HepG2 (cell line): Measurements from ENCODE around the gene HABP4. TPM values are rescaled to one million over a fixed set of nuclear protein-coding genes. Genes with fewer than 3 reads are reported as not detected.

Experiments
- ATAC-seq: fragments of 200-7000 bp; cut with Tn5 transposase; 3 replicates; pipeline ENCODE4 v1.9.1; 2020; ENCODE audit warnings: mild to moderate bottlenecking, moderate library complexity
- BruUV-seq: library from RNA; stranded (reverse); fragments of 400-500 nt; replicated peaks from 2 replicates; lab custom pipeline; 2021; lab: Mats Ljungman, UMichigan
- CTCF ChIA-PET: fragments of 300-600 bp; formaldehyde crosslinking; extraction: SDS; loops from one replicate; lab custom pipeline; 2021; ENCODE audit warnings: low total read pairs, inconsistent platforms, low intra/inter-chr PET ratio; lab: Yijun Ruan, JAX
- POLR2A ChIA-PET: fragments of 350-600 bp; sonication (Branson Sonifier 250); formaldehyde crosslinking; loops from one replicate; lab custom pipeline; 2020; ENCODE audit warnings: antibody characterized with exemption, inconsistent platforms; lab: Yijun Ruan, JAX
- DNase-seq: peaks from one replicate; pipeline ENCODE4 v3.0.0-alpha.2; 2015; ENCODE audit warnings: low spot score
- FAIRE-seq: peaks from 3 replicates; lab custom pipeline; 2011; peaks lifted over from hg19 to GRCh38; lab: Jason Lieb, UNC
- H2AFZ ChIP-seq: one replicate; pipeline ENCODE4 v1.6.1; 2011; ENCODE audit warnings: low read length, inconsistent platforms
- H3K27ac ChIP-seq: fragments of 300-600 bp; 3 replicates; pipeline ENCODE4 v1.8.0; 2011; ENCODE audit warnings: mixed run types, mild to moderate bottlenecking, mixed read lengths, low read length, inconsistent platforms; ENCODE audit not compliant: insufficient read depth; ENCODE audit errors: extremely low read length
- H3K27me3 ChIP-seq, 2 experiments: fragments of 200-600 bp in 1 of 2; 2 replicates in 1 of 2; 3 replicates in 1 of 2; pipeline versions ENCODE4 v1.6.0 to v1.8.0; 2011; ENCODE audit warnings: low read length in 2 of 2, mild to moderate bottlenecking in 2 of 2, moderate library complexity in 2 of 2, inconsistent platforms in 1 of 2; ENCODE audit not compliant: insufficient read depth in 2 of 2, control insufficient read depth in 1 of 2
- H3K36me3 ChIP-seq, 2 experiments: fragments of 200-600 bp in 1 of 2; replicated peaks in 1 of 2; 2 replicates in 1 of 2; 3 replicates in 1 of 2; pipeline versions ENCODE4 v1.5.1 to v1.8.0; 2011; ENCODE audit warnings: low read length in 2 of 2, inconsistent platforms in 1 of 2; ENCODE audit not compliant: insufficient read depth in 2 of 2, control insufficient read depth in 1 of 2
- H3K4me1 ChIP-seq: 2 replicates; pipeline ENCODE4 v1.5.1; 2012; ENCODE audit warnings: low read length, inconsistent platforms; ENCODE audit not compliant: insufficient read depth
- H3K4me2 ChIP-seq: 2 replicates; pipeline ENCODE4 v1.6.0; 2011; ENCODE audit warnings: low read depth, low read length, inconsistent platforms
- H3K4me3 ChIP-seq, 3 experiments: fragments of 200-600 bp in 1 of 3; sonication (generic), shearing (Covaris generic) in 1 of 3; replicated peaks in 1 of 3; 2 replicates each; pipeline ENCODE4 v1.5.1; 2011 to 2016; ENCODE audit warnings: low read length in 3 of 3, inconsistent platforms in 2 of 3, low read depth in 2 of 3, mild to moderate bottlenecking in 2 of 3, control low read depth in 1 of 3, mixed read lengths in 1 of 3; ENCODE audit not compliant: insufficient read depth in 1 of 3
- H3K79me2 ChIP-seq: one replicate; pipeline ENCODE4 v1.6.1; 2011; ENCODE audit warnings: low read length, inconsistent platforms; ENCODE audit not compliant: insufficient read depth
- H3K9ac ChIP-seq: 2 replicates; pipeline ENCODE4 v1.6.0; 2011; ENCODE audit warnings: mild to moderate bottlenecking, low read depth, low read length, inconsistent platforms; ENCODE audit not compliant: insufficient read depth
- H3K9me3 ChIP-seq: 2 replicates; pipeline ENCODE4 v1.5.1; 2012; ENCODE audit warnings: mild to moderate bottlenecking, low read length
- H4K20me1 ChIP-seq: 2 replicates; pipeline ENCODE4 v1.6.0; 2011; ENCODE audit warnings: inconsistent platforms, mild to moderate bottlenecking, low read length, moderate library complexity; ENCODE audit not compliant: insufficient read depth
- POLR2A ChIP-seq, 2 experiments: IDR thresholded peaks; 2 replicates each; pipeline ENCODE4 v1.6.1; 2011; ENCODE audit warnings: low read depth in 2 of 2, low read length in 2 of 2, mild to moderate bottlenecking in 1 of 2, moderate library complexity in 1 of 2; ENCODE audit not compliant: insufficient read depth in 1 of 2
- YEATS4 ChIP-seq: sonication (generic); formaldehyde crosslinking; IDR thresholded peaks from 2 replicates; pipeline ENCODE4 v1.4.0; 2020; ENCODE audit warnings: missing genetic modification reagents, borderline replicate concordance
- ZBTB42 ChIP-seq: sonication (generic); formaldehyde crosslinking; IDR thresholded peaks from 2 replicates; pipeline ENCODE4 v1.5.0; 2020; ENCODE audit warnings: mild to moderate bottlenecking, missing genetic modification reagents
- ZNF354B ChIP-seq: sonication (generic); formaldehyde crosslinking; IDR thresholded peaks from 2 replicates; pipeline ENCODE4 v1.8.0; 2022; ENCODE audit warnings: mild to moderate bottlenecking, missing genetic modification reagents
- WGBS: methylation state at CpG from one replicate; pipeline ENCODE4 v1.1.6; 2017; ENCODE audit warnings: low lambda C conversion rate; 5-methylcytosine and 5-hydroxymethylcytosine counted together
- in situ Hi-C: cut with HindIII; loops from 2 replicates; pipeline ENCODE4 v1.10.0; 2017; ENCODE audit warnings: low pct_unique_long_range_greater_than_20kb; ENCODE audit not compliant: extremely low pct_ligation_motif_present
- intact Hi-C: fragments of 100-400 bp; cut with micrococcal nuclease; formaldehyde crosslinking; loops from one replicate; pipeline ENCODE4 v1.10.0; 2022; ENCODE audit not compliant: unreplicated experiment
- polyA plus RNA-seq, 8 experiments: library from polyadenylated mRNA; depleted of rRNA in 3 of 8; stranded (reverse) in 7 of 8; unstranded in 1 of 8; fragments of >200 nt; fragmentation: Illumina TruSeq in 4 of 8; extraction: Trizol in 4 of 8; gene quantifications; 2 replicates each; pipeline versions ENCODE4 v1.2.1 to v1.2.3, GENCODE V29; 2011 to 2016; ENCODE audit warnings: low read depth in 4 of 8, missing spikeins in 1 of 8, mixed read lengths in 1 of 8; ENCODE audit not compliant: insufficient read depth in 1 of 8
- total RNA-seq, 5 experiments: library from RNA; depleted of rRNA; stranded (reverse); fragments of >200 nt; fragmentation: Illumina TruSeq; extraction: Trizol; gene quantifications; 2 replicates each; pipeline ENCODE4 v1.2.3, GENCODE V29; 2016; ENCODE audit warnings: low read depth in 1 of 5
- TF ChIP-seq, protein P1 (sequence below): sonication (generic); IDR thresholded peaks from 2 replicates; pipeline ENCODE4 v1.6.1; 2016; ENCODE audit warnings: low read depth, borderline replicate concordance

The HABP4 gene
- total and polyA plus RNA-seq, 2 of the 13 experiments (the other 11 are each of a cell fraction or from before 2014, with no cell fraction given), result 14.3 to 26.6 TPM

GRCh38 chr9:96412174-96412913 is 37.6 kb upstream of the HABP4 start:
- Histone ChIP-seq H3K27ac (no peak overlapping the region), H3K27me3 (no peaks in the 10 kb centered on the region; a peak in 1 of 5 replicates), H3K4me2 (no peak overlapping the region), H4K20me1 (no peaks in the 10 kb centered on the region; the same call in 1 of the 2 replicates), H3K4me1 (peaks cover 69% of the 10 kb centered on the region), H3K4me3 (no peak overlapping the region), H2AFZ (no peak overlapping the region), H3K9ac (no peak overlapping the region), H3K36me3 (no peaks in the 10 kb centered on the region), H3K79me2 (peaks cover 82% of the 10 kb centered on the region), H3K9me3 (no peaks in the 10 kb centered on the region)
- no TSS peak for BruUV-seq
- ATAC-seq (no peak), DNase-seq (no peak), FAIRE-seq (no peak)
- ChIA-PET POLR2A (no interaction called here), CTCF (no interaction called here)
- no peak for TF ChIP-seq YEATS4 (CRISPR knock-in tag)
- no peak for TF ChIP-seq ZNF354B (CRISPR knock-in tag)
- TF ChIP-seq POLR2A (IDR thresholded peaks at IDR 0.05; ENCODE audit: insufficient read depth in 1 of 2, low read depth in 2 of 2, low read length in 2 of 2), result 0 out of 4 replicates have a peak, but pooled peaks of 1 of the 2 experiments have one; percentile 24
- TF ChIP-seq, protein P1, sequence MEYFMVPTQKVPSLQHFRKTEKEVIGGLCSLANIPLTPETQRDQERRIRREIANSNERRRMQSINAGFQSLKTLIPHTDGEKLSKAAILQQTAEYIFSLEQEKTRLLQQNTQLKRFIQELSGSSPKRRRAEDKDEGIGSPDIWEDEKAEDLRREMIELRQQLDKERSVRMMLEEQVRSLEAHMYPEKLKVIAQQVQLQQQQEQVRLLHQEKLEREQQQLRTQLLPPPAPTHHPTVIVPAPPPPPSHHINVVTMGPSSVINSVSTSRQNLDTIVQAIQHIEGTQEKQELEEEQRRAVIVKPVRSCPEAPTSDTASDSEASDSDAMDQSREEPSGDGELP, result no peak
- TF ChIP-seq ZBTB42 (CRISPR knock-in tag), result no peak
- in situ Hi-C loops, result no loop called here
- 90% methylated on average over 8 of the region's 8 CpGs for WGBS
- intact Hi-C loops, result no loop called here
